Right cardiac atrium (tissue), 5 donors: Measurements from ENCODE around the gene AARS1. TPM values are rescaled to one million over a fixed set of nuclear protein-coding genes. Genes with fewer than 3 reads are reported as not detected.
"Not testable (repeated sequence)": the region's sequence is repeated elsewhere in the genome, so short reads cannot be mapped to it uniquely, and the experiment has no call there.

Experiments
- ATAC-seq, 2 donors: fragments of 200-7000 bp; cut with Tn5 transposase; one replicate each; pipeline versions ENCODE4 v1.8.0 to v1.9.1; 2020; ENCODE audit warnings: moderate library complexity in 2 of 2, mild to moderate bottlenecking in 1 of 2
- DNase-seq, 3 donors: peaks; one replicate each; pipeline ENCODE4 v3.0.0-alpha.2; 2020
- H3K27ac ChIP-seq: one replicate; pipeline ENCODE4 v1.5.1; 2013; ENCODE audit warnings: mild to moderate bottlenecking, low read length, control low read depth, moderate library complexity
- H3K27me3 ChIP-seq: one replicate; pipeline ENCODE4 v1.6.1; 2013; ENCODE audit not compliant: control insufficient read depth, insufficient read depth
- H3K4me1 ChIP-seq: one replicate; pipeline ENCODE4 v1.6.1; 2013; ENCODE audit warnings: low read length; ENCODE audit not compliant: control insufficient read depth, insufficient read depth
- H3K4me3 ChIP-seq: one replicate; pipeline ENCODE4 v1.5.1; 2013; ENCODE audit warnings: low read length, control low read depth
- H3K9me3 ChIP-seq: one replicate; pipeline ENCODE4 v1.6.1; 2013; ENCODE audit warnings: low read length; ENCODE audit not compliant: control insufficient read depth
- WGBS: extraction: QIAGEN DNeasy Blood & Tissue Kit; methylation state at CpG from one replicate; pipeline ENCODE4 v1.1.7; 2013; 5-methylcytosine and 5-hydroxymethylcytosine counted together
- intact Hi-C, 4 donors: fragments of 100-400 bp; cut with DNase I; formaldehyde crosslinking; loops; one replicate each; pipeline versions ENCODE4 v1.11.0 to v1.14.0; 2022 to 2023
- long read RNA-seq, 4 donors: library from polyadenylated mRNA; unstranded; transcript quantifications; one replicate each; pipeline ENCODE4 v2.0.0, GENCODE V29; 2020 to 2021
- polyA plus RNA-seq: library from polyadenylated mRNA; stranded (reverse); fragments of 200-250 nt; gene quantifications from one replicate; pipeline ENCODE4 v1.2.3, GENCODE V29; 2013
- total RNA-seq, 4 donors: library from RNA; stranded (reverse); fragmentation: NEBNext Ultra II Directional; extraction: Animal tissue kit (Norgen Biotek cat#: 25700); gene quantifications; one replicate each; pipeline ENCODE4 v1.2.1, GENCODE V29; 2021
- donor health status: healthy with polysubstance abuse.
- donor health status: DM: no; HTN: yes; CAD: no.
- donor health status: DM: no; HTN: no; CAD: no.
- donor health status: DM: no; HTN: yes; CAD: no; lungs with severe emphysema.
- donor health status: DM: yes; HTN: yes; CAD: no.

Gene AARS1
- total RNA-seq (10 to 100 TPM; 61.2 to 73.7 (median 66.1) TPM), polyA plus RNA-seq (35.5 TPM)
- long read RNA-seq, donor 1, transcript AARS-201 (21 exons, 3,477 nt) = major isoform, 139 of 182 reads
- long read RNA-seq, donor 1, partial matches to known transcripts = 34 of 182 reads
- long read RNA-seq, donor 1, other reads (novel, unspliced or antisense) = 9 of 182 reads
- long read RNA-seq, donor 2, transcript AARS-201 (21 exons, 3,477 nt) = major isoform, 74 of 86 reads
- long read RNA-seq, donor 2, partial matches to known transcripts = 10 of 86 reads
- long read RNA-seq, donor 2, other reads (novel, unspliced or antisense) = 2 of 86 reads
- long read RNA-seq, donor 3, transcript AARS-201 (21 exons, 3,477 nt) = major isoform, 337 of 440 reads
- long read RNA-seq, donor 3, partial matches to known transcripts = 60 of 440 reads
- long read RNA-seq, donor 3, other reads (novel, unspliced or antisense) = 43 of 440 reads
- long read RNA-seq, donor 4, transcript AARS-201 (21 exons, 3,477 nt) = major isoform, 53 of 72 reads
- long read RNA-seq, donor 4, partial matches to known transcripts = 8 of 72 reads
- long read RNA-seq, donor 4, other reads (novel, unspliced or antisense) = 11 of 72 reads

GRCh38 chr16:70289229-70290094 is at the start of gene AARS1:
Gene AARS1 (minus strand): TSS chr16:70289506. CDS start chr16:70282763, 6,743 bp downstream.
- 2% methylated on average over 53 of the region's 53 CpGs for WGBS
- ATAC-seq (peak; percentile 99 to 100), DNase-seq (peak; percentile 96 to 98 (median 97))
- H3K4me1 ChIP-seq = no peaks in the 10 kb centered on the region
- peak within 1 kb of the TSS; percentile 92 for H3K27ac ChIP-seq
- intact Hi-C loops = no loop called here
- peak within 1 kb of the TSS; percentile 77 for H3K4me3 ChIP-seq
- no peaks in the 10 kb centered on the region for H3K27me3 ChIP-seq
- H3K9me3 ChIP-seq = no peaks in the 10 kb centered on the region

GRCh38 chr16:70337814-70338213 is 48.5 kb upstream of the AARS1 start:
- H3K27ac ChIP-seq = no peak overlapping the region
- intact Hi-C loops = loop anchor here in 1 of 4 donors (10.0 kb wide), 1 partner anchor 317 kb away; no protein-coding TSS in a partner anchor
- H3K4me3 ChIP-seq = no peak overlapping the region
- peaks cover 3% of the 10 kb centered on the region for H3K4me1 ChIP-seq
- ATAC-seq (no peak), DNase-seq (no peak)
- WGBS = 97% methylated on average over 5 of the region's 5 CpGs
- no peaks in the 10 kb centered on the region for H3K27me3 ChIP-seq
- H3K9me3 ChIP-seq = no peaks in the 10 kb centered on the region

- H3K9me3 ChIP-seq, H3K4me1 ChIP-seq, DNase-seq, H3K4me3 ChIP-seq, H3K27me3 ChIP-seq, ATAC-seq, H3K27ac ChIP-seq: not testable (repeated sequence)
- 69% methylated on average over 5 of the region's 12 CpGs for WGBS
- intact Hi-C loops = loop anchor here in 1 of 4 donors (10.0 kb wide), 1 partner anchor 322 kb away; no protein-coding TSS in a partner anchor
Observed at GRCh38 chr16:70332728-70333127, 43.4 kb upstream of the AARS1 start.

GRCh38 chr16:70331588-70332358 is 42.5 kb upstream of the AARS1 start:
- no peaks in the 10 kb centered on the region for H3K9me3 ChIP-seq
- DNase-seq (peak in 1 of 3 donors; percentile 60), ATAC-seq (peak; percentile 64 to 71)
- no peaks in the 10 kb centered on the region for H3K27me3 ChIP-seq
- H3K4me3 ChIP-seq = no peak overlapping the region
- intact Hi-C loops = loop anchor here in 1 of 4 donors (10.0 kb wide), 1 partner anchor 323 kb away; no protein-coding TSS in a partner anchor
- H3K27ac ChIP-seq = no peak overlapping the region
- no peaks in the 10 kb centered on the region for H3K4me1 ChIP-seq
- 59% methylated on average over 9 of the region's 9 CpGs for WGBS

- H3K27me3 ChIP-seq = no peaks in the 10 kb centered on the region
- no peak overlapping the region for H3K4me3 ChIP-seq
- ATAC-seq = no peak
- intact Hi-C loops = loop anchor here in 1 of 4 donors (10.0 kb wide), 1 partner anchor 324 kb away; no protein-coding TSS in a partner anchor
- H3K9me3 ChIP-seq = no peaks in the 10 kb centered on the region
- no peak for DNase-seq
- H3K27ac ChIP-seq = no peak overlapping the region
- WGBS = 74% methylated on average over 1 of the region's 1 CpG
- H3K4me1 ChIP-seq = no peaks in the 10 kb centered on the region
Observed at GRCh38 chr16:70331091-70331490, 41.8 kb upstream of the AARS1 start.

GRCh38 chr16:70324998-70325747 is 35.9 kb upstream of the AARS1 start:
- no peak for DNase-seq
- no peaks in the 10 kb centered on the region for H3K27me3 ChIP-seq

GRCh38 chr16:70320121-70320520 is 30.8 kb upstream of the AARS1 start:
- intact Hi-C loops = no loop called here
- no peaks in the 10 kb centered on the region for H3K9me3 ChIP-seq
- no peak for ATAC-seq

More at GRCh38 chr16:70324998-70325747, 35.9 kb upstream of the AARS1 start:
- Histone ChIP-seq H3K9me3 (no peaks in the 10 kb centered on the region), H3K4me1 (no peaks in the 10 kb centered on the region), H3K27ac (no peak overlapping the region), H3K4me3 (no peak overlapping the region)
- WGBS = 89% methylated on average over 7 of the region's 7 CpGs
- no peak for ATAC-seq
- intact Hi-C loops = no loop called here

GRCh38 chr16:70307726-70308125 is 18.4 kb upstream of the AARS1 start:
- H3K4me3 ChIP-seq, DNase-seq, ATAC-seq, H3K9me3 ChIP-seq, H3K27me3 ChIP-seq, H3K4me1 ChIP-seq, intact Hi-C loops, H3K27ac ChIP-seq: not testable (repeated sequence)
- 96% methylated on average over 2 of the region's 2 CpGs for WGBS

More at GRCh38 chr16:70320121-70320520, 30.8 kb upstream of the AARS1 start:
- Histone ChIP-seq H3K27ac (no peak overlapping the region), H3K4me1 (no peaks in the 10 kb centered on the region), H3K27me3 (no peaks in the 10 kb centered on the region), H3K4me3 (no peak overlapping the region)
- WGBS = 96% methylated on average over 5 of the region's 5 CpGs
- DNase-seq = no peak

- Histone ChIP-seq H3K9me3 (no peaks in the 10 kb centered on the region), H3K27me3 (no peaks in the 10 kb centered on the region), H3K4me3 (no peak overlapping the region), H3K27ac (no peak overlapping the region), H3K4me1 (no peaks in the 10 kb centered on the region)
- ATAC-seq = no peak
- WGBS = 95% methylated on average over 2 of the region's 2 CpGs
- DNase-seq = no peak
- intact Hi-C loops = no loop called here
Observed at GRCh38 chr16:70306880-70307279, 17.6 kb upstream of the AARS1 start.
